AG04450 (cell line): ENCODE results near the gene LRRC49. TPM values are rescaled to one million over a fixed set of nuclear protein-coding genes. Genes with fewer than 3 reads are reported as not detected.
A peak's percentile ranks its signal among the peaks of the same experiment; 100 is the strongest.

Experiments used
- CTCF ChIA-PET: fragments of 300-600, 350-600 bp; formaldehyde crosslinking; extraction: SDS; loops from one replicate; lab custom pipeline; 2022; ENCODE audit warnings: antibody characterized with exemption, inconsistent platforms; lab: Charles Lee
- POLR2A ChIA-PET: fragments of 350-600 bp; formaldehyde crosslinking; extraction: SDS; loops from one replicate; lab custom pipeline; 2021; ENCODE audit warnings: antibody characterized with exemption, inconsistent platforms; lab: Yijun Ruan, JAX
- DNase-seq: peaks from one replicate; pipeline ENCODE4 v3.0.0-alpha.2; 2011; ENCODE audit warnings: low read depth, low spot score
- H3K27ac ChIP-seq: one replicate; pipeline ENCODE4 v1.5.1; 2012; ENCODE audit warnings: low read depth, low read length, control low read depth
- H3K27me3 ChIP-seq: one replicate; pipeline ENCODE4 v1.6.0; 2012; ENCODE audit warnings: low read length; ENCODE audit not compliant: control insufficient read depth, insufficient read depth
- H3K4me3 ChIP-seq: 2 replicates; pipeline ENCODE4 v1.5.1; 2011; ENCODE audit warnings: mild to moderate bottlenecking, low read depth, low read length, control low read depth
- H3K9me3 ChIP-seq: 2 replicates; pipeline ENCODE4 v1.5.1; 2012; ENCODE audit warnings: low read length; ENCODE audit not compliant: control insufficient read depth, insufficient read depth
- polyA plus RNA-seq: library from polyadenylated mRNA; depleted of rRNA; stranded (reverse); fragments of >200 nt; gene quantifications from 2 replicates; pipeline ENCODE4 v1.2.3, GENCODE V29; 2011
- TF ChIP-seq, protein P1 (sequence below): IDR thresholded peaks from 2 replicates; pipeline ENCODE4 v1.5.1; 2011; ENCODE audit warnings: low read depth, low read length, control low read depth, inconsistent platforms

LRRC49 gene
- polyA plus RNA-seq, 1 experiment = 25.0 TPM

DNA sequence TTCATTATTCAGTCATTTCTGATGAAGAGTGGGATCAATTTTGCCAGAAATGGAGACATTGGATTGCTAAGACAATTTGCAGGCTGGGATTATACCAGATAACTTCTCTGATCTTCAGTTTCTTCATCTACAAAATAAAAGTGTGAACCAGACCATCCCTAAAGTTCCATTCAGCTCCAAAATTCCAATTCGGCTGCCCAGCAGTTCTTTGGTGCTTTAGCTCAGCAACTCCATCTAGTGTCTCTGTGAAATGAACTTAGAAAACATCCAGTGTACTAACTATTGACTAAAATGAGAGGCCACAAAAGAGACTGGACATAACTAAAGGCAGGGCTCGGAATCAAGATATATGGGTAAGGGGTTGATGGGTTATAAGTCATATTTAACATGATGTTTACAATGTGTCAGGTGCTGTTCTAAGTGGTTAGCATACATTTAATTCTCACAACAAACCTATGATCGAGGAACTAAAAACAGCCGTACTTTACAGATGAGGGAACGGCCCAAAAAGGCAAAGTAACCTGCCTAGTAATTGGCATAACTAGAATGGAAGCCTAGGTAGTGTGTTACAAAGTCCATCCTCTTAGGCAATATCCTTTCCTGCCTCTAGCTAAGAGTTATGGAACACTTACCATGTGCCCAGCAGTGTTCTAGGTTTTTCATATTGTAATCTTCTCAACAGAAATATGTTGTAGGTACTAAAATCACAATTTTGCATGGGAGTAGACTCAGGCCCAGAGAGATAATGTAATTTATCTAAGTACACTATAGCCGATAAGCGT, 17.4 kb upstream of the LRRC49 start:
- ChIA-PET CTCF (interaction anchor here (0.6 to 4.1 kb wide), 32 partner anchors 9 to 306 kb away, joined by 3 to 67 read pairs (median 5); partner anchors contain the start of gene LARP6), POLR2A (interaction anchor here (0.6 to 2.2 kb wide), 3 partner anchors 19 to 1560 kb away, joined by 3 to 10 read pairs (median 3); no protein-coding TSS in a partner anchor)
- TF ChIP-seq, protein P1, sequence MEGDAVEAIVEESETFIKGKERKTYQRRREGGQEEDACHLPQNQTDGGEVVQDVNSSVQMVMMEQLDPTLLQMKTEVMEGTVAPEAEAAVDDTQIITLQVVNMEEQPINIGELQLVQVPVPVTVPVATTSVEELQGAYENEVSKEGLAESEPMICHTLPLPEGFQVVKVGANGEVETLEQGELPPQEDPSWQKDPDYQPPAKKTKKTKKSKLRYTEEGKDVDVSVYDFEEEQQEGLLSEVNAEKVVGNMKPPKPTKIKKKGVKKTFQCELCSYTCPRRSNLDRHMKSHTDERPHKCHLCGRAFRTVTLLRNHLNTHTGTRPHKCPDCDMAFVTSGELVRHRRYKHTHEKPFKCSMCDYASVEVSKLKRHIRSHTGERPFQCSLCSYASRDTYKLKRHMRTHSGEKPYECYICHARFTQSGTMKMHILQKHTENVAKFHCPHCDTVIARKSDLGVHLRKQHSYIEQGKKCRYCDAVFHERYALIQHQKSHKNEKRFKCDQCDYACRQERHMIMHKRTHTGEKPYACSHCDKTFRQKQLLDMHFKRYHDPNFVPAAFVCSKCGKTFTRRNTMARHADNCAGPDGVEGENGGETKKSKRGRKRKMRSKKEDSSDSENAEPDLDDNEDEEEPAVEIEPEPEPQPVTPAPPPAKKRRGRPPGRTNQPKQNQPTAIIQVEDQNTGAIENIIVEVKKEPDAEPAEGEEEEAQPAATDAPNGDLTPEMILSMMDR = peak; percentile 77
- no peaks in the 10 kb centered on the region for H3K27me3 ChIP-seq
- H3K4me3 ChIP-seq = no peak overlapping the region
- no peak for DNase-seq
- peaks cover 8% of the 10 kb centered on the region for H3K9me3 ChIP-seq
- no peak overlapping the region for H3K27ac ChIP-seq

DNA sequence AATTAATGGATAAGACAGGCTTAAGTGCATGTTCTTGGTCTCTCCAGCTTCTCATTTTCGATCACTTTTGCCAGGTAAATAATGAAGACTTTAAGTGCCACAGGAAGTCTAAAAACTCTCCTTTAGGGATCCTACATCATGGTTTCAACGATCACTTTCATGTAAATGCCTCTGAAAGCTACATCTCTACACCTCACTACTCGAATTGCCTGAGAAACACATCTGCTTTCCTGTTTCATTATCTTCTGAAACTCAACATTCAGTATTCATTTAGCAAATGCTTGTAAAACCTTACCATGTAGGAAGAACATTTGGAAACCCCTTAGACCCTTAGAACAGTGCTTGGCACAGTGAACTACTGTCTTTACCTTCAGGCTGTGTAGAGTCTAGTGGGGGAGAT, 16.6 kb upstream of the LRRC49 start:
- TF ChIP-seq, protein P1 = no peak
- POLR2A ChIA-PET = no interaction called here
- peaks cover 8% of the 10 kb centered on the region for H3K9me3 ChIP-seq
- CTCF ChIA-PET = interaction anchor here (1.8 to 4.1 kb wide), 6 partner anchors 9 to 115 kb away, joined by 4 to 67 read pairs (median 10); no protein-coding TSS in a partner anchor
- no peaks in the 10 kb centered on the region for H3K27me3 ChIP-seq
- no peak for DNase-seq
- H3K27ac ChIP-seq = no peak overlapping the region
- H3K4me3 ChIP-seq = no peak overlapping the region

DNA sequence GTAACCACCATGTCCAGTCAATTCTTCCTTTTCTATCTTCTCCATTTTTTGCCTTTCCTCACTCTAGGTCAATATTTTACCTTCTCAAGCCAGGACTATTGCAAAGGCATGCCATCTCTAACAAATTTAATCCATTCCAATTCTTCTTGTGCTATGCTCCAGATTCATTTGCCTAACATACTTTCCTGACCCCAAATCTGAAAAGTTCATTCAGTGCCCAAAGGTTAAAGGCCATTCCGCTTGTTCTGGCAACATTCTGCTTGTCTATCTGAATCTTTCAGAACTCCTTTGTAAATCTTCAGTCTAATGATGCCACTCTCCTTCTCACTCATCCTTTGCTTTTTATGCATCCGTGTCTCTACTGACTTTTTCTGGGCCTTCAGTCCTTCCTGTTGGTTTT, 15.9 kb upstream of the LRRC49 start:
- Histone ChIP-seq H3K27me3 (no peaks in the 10 kb centered on the region), H3K9me3 (peaks cover 8% of the 10 kb centered on the region), H3K4me3 (no peak overlapping the region), H3K27ac (no peak overlapping the region)
- CTCF ChIA-PET = interaction anchor here (4.1 kb wide), 1 partner anchor 52 kb away, joined by 67 read pairs; no protein-coding TSS in a partner anchor
- POLR2A ChIA-PET = no interaction called here
- TF ChIP-seq, protein P1 = no peak
- no peak for DNase-seq

DNA sequence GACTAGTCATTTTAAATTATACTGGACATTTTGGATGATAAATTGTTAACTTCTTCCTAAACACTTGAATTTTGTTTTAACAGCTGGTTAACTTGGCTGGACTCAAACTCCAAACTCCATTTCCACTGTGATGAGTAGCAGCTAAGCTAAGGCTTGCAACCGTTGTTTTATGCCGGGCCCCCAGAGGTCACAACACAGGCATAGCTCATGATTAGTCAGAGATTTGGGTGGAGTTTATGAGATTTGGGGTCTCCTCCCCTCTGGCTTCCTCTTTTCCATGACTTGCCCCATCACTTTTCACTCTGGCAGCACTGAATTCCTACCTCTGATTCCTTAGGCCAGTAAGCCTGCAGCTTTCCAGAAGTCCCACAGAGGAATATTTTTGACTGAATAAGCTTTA, 13.2 kb upstream of the LRRC49 start:
- Histone ChIP-seq H3K9me3 (no peaks in the 10 kb centered on the region), H3K27me3 (no peaks in the 10 kb centered on the region), H3K4me3 (no peak overlapping the region), H3K27ac (no peak overlapping the region)
- CTCF ChIA-PET = interaction anchor here (0.6 to 1.7 kb wide), 3 partner anchors 55 to 68 kb away, joined by 3 to 6 read pairs (median 6); no protein-coding TSS in a partner anchor
- POLR2A ChIA-PET = interaction anchor here (0.6 to 1.6 kb wide), 4 partner anchors 10 to 537 kb away, joined by 3 to 7 read pairs (median 4); no protein-coding TSS in a partner anchor
- TF ChIP-seq, protein P1 = no peak
- DNase-seq = peak; percentile 68

DNA sequence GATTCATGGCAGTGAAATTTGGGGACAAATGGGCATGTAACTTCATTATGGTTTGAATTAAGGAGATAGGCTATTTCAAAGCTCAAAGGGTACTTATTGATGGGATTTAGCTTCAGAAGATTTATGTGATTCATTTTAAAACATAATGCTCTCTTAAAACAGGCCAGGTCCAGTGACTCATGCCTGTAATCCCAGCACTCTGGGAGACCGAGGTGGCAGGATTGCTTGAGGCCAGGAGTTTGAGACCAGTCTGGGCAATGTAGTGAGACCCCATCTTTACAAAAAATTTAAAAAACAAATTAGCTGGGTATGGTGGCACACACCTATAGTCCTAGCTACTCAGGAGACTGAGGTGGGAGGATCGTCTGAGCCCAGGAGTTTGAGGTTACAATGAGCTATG, 11.8 kb upstream of the LRRC49 start:
- no peak for DNase-seq
- ChIA-PET POLR2A (no interaction called here), CTCF (interaction anchor here (0.7 to 1.6 kb wide), 5 partner anchors 12 to 158 kb away, joined by 3 to 5 read pairs (median 4); partner anchors contain the start of gene LRRC49)

More for the DNA sequence above, 11.8 kb upstream of the LRRC49 start:
- Histone ChIP-seq H3K27ac (no peak overlapping the region), H3K4me3 (no peak overlapping the region), H3K9me3 (no peaks in the 10 kb centered on the region), H3K27me3 (no peaks in the 10 kb centered on the region)
- TF ChIP-seq, protein P1 = no peak
